Glutamatergic neuron (in vitro differentiated cells): Measurements from ENCODE around the gene TMEM150C. TPM values are rescaled to one million over a fixed set of nuclear protein-coding genes. Genes with fewer than 3 reads are reported as not detected.

Source experiments
- DNase-seq: peaks from one replicate; pipeline ENCODE4 v3.0.0; 2022
- H3K27ac Mint-ChIP-seq: one replicate; pipeline ENCODE4 v1.8.0; 2020; ENCODE audit warnings: mild to moderate bottlenecking, mixed read lengths, inconsistent platforms; ENCODE audit not compliant: unreplicated experiment
- H3K27me3 Mint-ChIP-seq: one replicate; pipeline ENCODE4 v1.8.0; 2020; ENCODE audit warnings: mild to moderate bottlenecking, moderate library complexity, mixed read lengths, inconsistent platforms; ENCODE audit not compliant: unreplicated experiment
- H3K36me3 Mint-ChIP-seq: one replicate; pipeline ENCODE4 v1.8.0; 2020; ENCODE audit warnings: mild to moderate bottlenecking, mixed read lengths, inconsistent platforms; ENCODE audit not compliant: unreplicated experiment
- H3K4me1 Mint-ChIP-seq: one replicate; pipeline ENCODE4 v1.8.0; 2020; ENCODE audit warnings: mild to moderate bottlenecking, low read depth, mixed read lengths, inconsistent platforms; ENCODE audit not compliant: unreplicated experiment
- H3K4me3 Mint-ChIP-seq: one replicate; pipeline ENCODE4 v1.8.0; 2020; ENCODE audit warnings: mild to moderate bottlenecking, mixed read lengths, inconsistent platforms; ENCODE audit not compliant: unreplicated experiment
- H3K9me3 Mint-ChIP-seq: one replicate; pipeline ENCODE4 v1.8.0; 2020; ENCODE audit warnings: mild to moderate bottlenecking, moderate library complexity, mixed read lengths, inconsistent platforms; ENCODE audit not compliant: unreplicated experiment
- total RNA-seq: library from RNA; stranded (reverse); fragmentation: NEBNext Ultra II Directional; extraction: Animal tissue kit (Norgen Biotek cat#: 25700); gene quantifications from one replicate; pipeline ENCODE4 v1.2.1, GENCODE V29; 2021; ENCODE audit not compliant: unreplicated experiment
- TF ChIP-seq, protein P1 (sequence below): fragments of 200-600 bp; sonication (generic); IDR thresholded peaks from one replicate; pipeline ENCODE4 v1.5.0; 2021; ENCODE audit not compliant: partially characterized antibody, unreplicated experiment

Gene TMEM150C
- total RNA-seq, 1 donor from 2014 or later = 5.1 TPM

- Mint-ChIP-seq H3K9me3 (no peaks in the 10 kb centered on the region), H3K36me3 (no peaks in the 10 kb centered on the region), H3K4me3 (no peak overlapping the region), H3K27ac (no peak overlapping the region), H3K4me1 (no peaks in the 10 kb centered on the region), H3K27me3 (peaks cover 2% of the 10 kb centered on the region)
- DNase-seq = no peak
- TF ChIP-seq, protein P1, sequence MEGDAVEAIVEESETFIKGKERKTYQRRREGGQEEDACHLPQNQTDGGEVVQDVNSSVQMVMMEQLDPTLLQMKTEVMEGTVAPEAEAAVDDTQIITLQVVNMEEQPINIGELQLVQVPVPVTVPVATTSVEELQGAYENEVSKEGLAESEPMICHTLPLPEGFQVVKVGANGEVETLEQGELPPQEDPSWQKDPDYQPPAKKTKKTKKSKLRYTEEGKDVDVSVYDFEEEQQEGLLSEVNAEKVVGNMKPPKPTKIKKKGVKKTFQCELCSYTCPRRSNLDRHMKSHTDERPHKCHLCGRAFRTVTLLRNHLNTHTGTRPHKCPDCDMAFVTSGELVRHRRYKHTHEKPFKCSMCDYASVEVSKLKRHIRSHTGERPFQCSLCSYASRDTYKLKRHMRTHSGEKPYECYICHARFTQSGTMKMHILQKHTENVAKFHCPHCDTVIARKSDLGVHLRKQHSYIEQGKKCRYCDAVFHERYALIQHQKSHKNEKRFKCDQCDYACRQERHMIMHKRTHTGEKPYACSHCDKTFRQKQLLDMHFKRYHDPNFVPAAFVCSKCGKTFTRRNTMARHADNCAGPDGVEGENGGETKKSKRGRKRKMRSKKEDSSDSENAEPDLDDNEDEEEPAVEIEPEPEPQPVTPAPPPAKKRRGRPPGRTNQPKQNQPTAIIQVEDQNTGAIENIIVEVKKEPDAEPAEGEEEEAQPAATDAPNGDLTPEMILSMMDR = no peak
Observed at GRCh38 chr4:82591592-82591991, 29.8 kb upstream of the TMEM150C start.

GRCh38 chr4:82589756-82590155 lies 28.0 kb upstream of the TMEM150C start:
- H3K4me1 Mint-ChIP-seq = no peaks in the 10 kb centered on the region
- DNase-seq = no peak

DNA sequence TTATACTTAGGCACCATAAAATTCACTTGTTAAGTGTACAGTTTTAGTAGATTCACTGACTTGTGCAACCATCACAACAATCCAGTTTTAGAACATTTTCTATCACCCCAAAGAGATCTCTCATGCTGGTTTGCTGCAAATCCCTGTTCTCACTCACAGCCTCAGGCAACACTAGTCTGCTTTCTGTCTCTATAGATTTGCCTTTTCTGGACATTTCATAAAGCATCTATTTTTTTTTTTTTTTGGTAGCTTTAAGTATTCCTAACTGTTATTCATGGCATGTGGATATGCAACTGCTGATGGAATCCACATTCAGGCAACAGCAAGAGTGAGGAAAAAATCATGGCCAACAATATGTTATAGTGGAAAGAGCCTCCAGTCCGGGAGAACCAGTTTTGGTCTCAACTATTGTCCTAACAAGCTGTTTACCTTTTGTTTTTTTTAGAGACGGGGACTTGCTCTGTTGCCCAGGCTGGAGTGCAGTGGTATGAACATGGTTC lies 27.0 kb upstream of the TMEM150C start:
- Mint-ChIP-seq H3K4me3 (no peak overlapping the region), H3K27ac (no peak overlapping the region), H3K4me1 (peaks cover 4% of the 10 kb centered on the region), H3K36me3 (no peaks in the 10 kb centered on the region), H3K27me3 (peaks cover 2% of the 10 kb centered on the region), H3K9me3 (no peaks in the 10 kb centered on the region)
- TF ChIP-seq, protein P1 = no peak
- no peak for DNase-seq

More at GRCh38 chr4:82589756-82590155, 28.0 kb upstream of the TMEM150C start:
- Mint-ChIP-seq H3K9me3 (no peaks in the 10 kb centered on the region), H3K27ac (no peak overlapping the region), H3K4me3 (no peak overlapping the region), H3K27me3 (peaks cover 2% of the 10 kb centered on the region), H3K36me3 (no peaks in the 10 kb centered on the region)
- TF ChIP-seq, protein P1 = no peak

GRCh38 chr4:82587826-82588540 lies 26.2 kb upstream of the TMEM150C start:
- TF ChIP-seq, protein P1 = no peak
- no peak for DNase-seq
- Mint-ChIP-seq H3K4me3 (no peak overlapping the region), H3K36me3 (no peaks in the 10 kb centered on the region), H3K4me1 (peaks cover 4% of the 10 kb centered on the region), H3K9me3 (no peaks in the 10 kb centered on the region), H3K27me3 (peaks cover 2% of the 10 kb centered on the region), H3K27ac (no peak overlapping the region)

GRCh38 chr4:82585690-82586435 lies 24.1 kb upstream of the TMEM150C start:
- no peak overlapping the region for H3K4me3 Mint-ChIP-seq
- TF ChIP-seq, protein P1 = no peak
- DNase-seq = no peak
- H3K4me1 Mint-ChIP-seq = peaks cover 4% of the 10 kb centered on the region
- H3K27ac Mint-ChIP-seq = no peak overlapping the region
- H3K9me3 Mint-ChIP-seq = no peaks in the 10 kb centered on the region
- no peaks in the 10 kb centered on the region for H3K36me3 Mint-ChIP-seq
- H3K27me3 Mint-ChIP-seq = peaks cover 2% of the 10 kb centered on the region
